ENCODE results near the gene NEAT1.
"Not testable (repeated sequence)": the region's sequence is repeated elsewhere in the genome, so short reads cannot be mapped to it uniquely, and the experiment has no call there.

DNA sequence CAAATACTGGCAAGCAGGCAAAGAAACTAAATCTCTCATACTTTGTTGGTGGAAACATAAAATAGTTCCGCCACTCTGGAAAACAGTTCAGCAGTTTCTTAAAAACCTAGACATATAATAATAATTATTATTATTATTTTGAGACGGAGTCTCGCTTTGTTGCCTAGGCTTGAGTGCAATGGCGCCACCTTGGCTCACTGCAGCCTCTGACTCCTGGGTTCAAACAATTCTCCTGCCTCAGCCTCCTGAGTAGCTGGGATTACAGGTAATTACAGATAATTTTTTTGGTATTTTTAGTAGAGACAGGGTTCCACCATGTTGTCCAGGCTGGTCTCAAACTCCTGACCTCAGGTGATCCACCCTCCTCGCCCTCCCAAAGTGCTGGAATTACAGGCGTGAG is 44.7 kb downstream of the NEAT1 start:
- not testable (repeated sequence) for TF ChIP-seq POLR2A (IDR thresholded peaks at IDR 0.05)
- TF ChIP-seq CTCF (IDR thresholded peaks at IDR 0.05) = peak in 1 of 12 donors; percentile 13
